GM13976 (cell line): ENCODE results near the gene LRRK2.

ENCODE experiments used
- DNase-seq: peaks from one replicate; pipeline ENCODE4 v3.0.0; 2012; ENCODE audit warnings: low spot score
- in situ Hi-C: fragments of 300-500 bp; cut with MboI; formaldehyde crosslinking; loops from one replicate; pipeline ENCODE4 v1.12.0; 2022; ENCODE audit warnings: low sequenced_read_pairs, mixed read lengths, inconsistent platforms; ENCODE audit not compliant: unreplicated experiment
- TF ChIP-seq, protein P1 (sequence below): IDR thresholded peaks from 2 replicates; pipeline ENCODE4 v1.5.1; 2012; ENCODE audit warnings: borderline replicate concordance, mild to moderate bottlenecking; ENCODE audit not compliant: insufficient read depth; ENCODE audit errors: extremely low read depth, missing control alignments, control extremely low read depth

Gene LRRK2

DNA sequence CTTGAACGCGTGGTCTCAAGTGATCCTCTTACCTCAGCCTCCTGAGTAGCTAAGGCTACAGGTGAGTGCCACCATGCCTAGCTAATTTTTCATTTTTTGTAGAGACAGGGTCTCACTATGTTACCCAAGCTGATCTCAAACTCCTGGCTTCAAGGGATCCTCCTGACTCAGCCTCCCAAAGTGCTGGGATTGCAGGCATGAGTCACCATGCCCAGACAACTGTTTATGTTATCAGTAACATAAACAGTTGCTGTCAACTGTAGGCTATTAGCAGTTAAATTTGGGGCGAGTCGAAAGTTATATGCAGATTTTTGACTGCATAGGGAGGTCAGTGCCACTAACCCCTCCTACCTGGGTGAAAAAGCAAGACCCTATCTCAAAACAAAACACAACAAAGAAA lies 26.2 kb upstream of the LRRK2 start:
- no peak for DNase-seq
- TF ChIP-seq, protein P1, sequence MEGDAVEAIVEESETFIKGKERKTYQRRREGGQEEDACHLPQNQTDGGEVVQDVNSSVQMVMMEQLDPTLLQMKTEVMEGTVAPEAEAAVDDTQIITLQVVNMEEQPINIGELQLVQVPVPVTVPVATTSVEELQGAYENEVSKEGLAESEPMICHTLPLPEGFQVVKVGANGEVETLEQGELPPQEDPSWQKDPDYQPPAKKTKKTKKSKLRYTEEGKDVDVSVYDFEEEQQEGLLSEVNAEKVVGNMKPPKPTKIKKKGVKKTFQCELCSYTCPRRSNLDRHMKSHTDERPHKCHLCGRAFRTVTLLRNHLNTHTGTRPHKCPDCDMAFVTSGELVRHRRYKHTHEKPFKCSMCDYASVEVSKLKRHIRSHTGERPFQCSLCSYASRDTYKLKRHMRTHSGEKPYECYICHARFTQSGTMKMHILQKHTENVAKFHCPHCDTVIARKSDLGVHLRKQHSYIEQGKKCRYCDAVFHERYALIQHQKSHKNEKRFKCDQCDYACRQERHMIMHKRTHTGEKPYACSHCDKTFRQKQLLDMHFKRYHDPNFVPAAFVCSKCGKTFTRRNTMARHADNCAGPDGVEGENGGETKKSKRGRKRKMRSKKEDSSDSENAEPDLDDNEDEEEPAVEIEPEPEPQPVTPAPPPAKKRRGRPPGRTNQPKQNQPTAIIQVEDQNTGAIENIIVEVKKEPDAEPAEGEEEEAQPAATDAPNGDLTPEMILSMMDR, result no peak
- in situ Hi-C loops, result no loop called here

DNA sequence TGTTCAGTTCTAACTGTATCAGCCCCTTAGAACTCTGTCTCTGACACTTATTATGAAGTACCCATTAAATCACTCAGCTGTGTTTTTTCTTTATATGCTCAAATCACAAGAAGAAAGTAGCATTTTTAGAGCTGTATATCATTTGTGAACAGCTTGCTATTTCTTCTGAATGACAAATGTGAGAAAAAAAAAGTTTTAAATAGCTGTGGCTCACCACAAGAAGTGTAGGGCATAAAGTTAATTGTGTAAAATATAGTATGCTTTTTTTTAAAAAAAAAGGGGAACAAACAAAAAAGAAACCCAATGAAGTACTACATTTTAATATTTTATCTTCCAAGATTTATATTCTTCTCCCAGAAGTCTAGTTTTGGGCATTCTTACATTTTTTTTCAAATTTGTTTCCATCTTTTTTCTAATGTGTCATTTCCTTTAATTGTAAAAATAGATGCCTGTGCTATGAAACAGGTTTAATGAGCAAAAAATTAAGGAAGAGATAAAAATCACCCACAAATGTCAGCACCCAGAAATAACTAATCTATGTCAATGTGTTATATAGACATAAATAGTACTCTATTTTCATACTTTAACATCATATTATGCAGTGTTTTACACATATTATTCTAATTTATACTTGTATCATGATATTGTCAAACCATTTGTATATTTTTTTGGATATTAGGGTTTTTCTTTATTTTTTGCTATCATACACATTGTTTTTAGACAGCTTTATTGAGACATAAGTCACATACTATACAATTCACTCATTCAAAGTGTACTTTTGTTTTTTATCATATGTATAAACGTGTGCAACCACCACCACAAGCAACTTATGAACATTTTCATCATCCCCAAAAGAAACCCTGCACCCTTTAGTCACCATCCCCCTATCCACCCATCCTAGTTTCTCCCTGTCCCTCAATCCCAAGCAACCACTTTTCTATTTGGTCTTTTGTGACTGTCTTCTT lies 22.4 kb upstream of the LRRK2 start:
- TF ChIP-seq, protein P1, result no peak
- in situ Hi-C loops, result no loop called here
- no peak for DNase-seq

DNA sequence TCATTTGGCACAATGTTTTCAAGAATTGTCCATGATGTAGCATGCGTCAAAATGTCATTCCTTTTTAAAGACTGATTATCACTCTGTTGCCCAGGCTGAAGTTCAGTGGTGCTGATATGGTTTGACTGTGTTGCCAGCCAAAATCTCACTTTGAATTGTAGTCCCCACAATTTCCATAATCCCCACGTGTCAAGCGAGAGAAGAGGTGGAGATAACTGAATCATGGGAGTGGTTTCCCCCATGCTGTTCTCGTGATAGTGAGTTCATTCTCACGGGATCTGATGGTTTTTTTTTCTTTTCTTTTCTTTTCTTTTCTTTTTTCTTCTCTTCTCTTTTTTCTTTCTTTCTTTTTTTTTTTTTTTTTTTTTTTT lies 21.8 kb upstream of the LRRK2 start:
- in situ Hi-C loops, result no loop called here
- no peak for DNase-seq
- TF ChIP-seq, protein P1, result no peak

DNA sequence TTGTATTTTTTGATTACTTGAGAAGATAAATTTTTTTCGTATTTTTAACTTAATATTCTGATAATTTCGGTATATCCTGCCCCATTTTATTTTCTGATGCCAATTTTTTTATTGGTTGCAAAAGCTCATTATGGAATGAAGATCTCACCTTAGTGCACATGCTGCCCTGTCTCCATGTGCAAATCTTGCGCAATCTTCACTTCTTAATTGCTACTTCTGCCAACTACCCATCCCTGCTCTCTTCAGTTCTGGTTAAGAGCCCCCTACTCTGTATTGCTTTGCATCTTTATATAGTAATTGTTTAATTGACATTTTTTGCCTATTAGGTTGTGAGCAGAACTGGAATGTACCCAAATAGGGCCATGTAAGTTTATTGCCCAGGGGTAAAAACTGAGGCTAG lies 20.5 kb upstream of the LRRK2 start:
- DNase-seq, result no peak
- in situ Hi-C loops, result no loop called here
- TF ChIP-seq, protein P1, result no peak

DNA sequence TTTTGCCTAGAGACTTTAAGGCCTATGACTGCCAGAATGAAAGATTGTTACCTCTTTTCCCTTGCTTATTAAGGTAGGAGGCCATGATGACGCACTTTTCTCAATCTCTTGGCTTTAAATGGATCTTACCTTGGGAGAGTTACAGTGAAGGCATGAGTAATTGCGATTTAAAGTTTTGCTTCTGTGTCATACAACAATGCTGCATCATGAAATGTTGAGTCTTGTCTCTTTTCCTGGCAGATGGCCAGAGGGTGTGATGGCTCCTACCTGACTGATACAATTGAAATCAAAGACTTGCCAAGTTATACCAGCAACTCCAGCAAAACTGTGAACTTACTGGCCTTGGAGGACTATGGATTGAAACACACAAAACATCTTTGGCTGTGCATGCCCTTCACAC lies 17.2 kb upstream of the LRRK2 start:
- no peak for DNase-seq
- in situ Hi-C loops, result no loop called here
- TF ChIP-seq, protein P1, result no peak

DNA sequence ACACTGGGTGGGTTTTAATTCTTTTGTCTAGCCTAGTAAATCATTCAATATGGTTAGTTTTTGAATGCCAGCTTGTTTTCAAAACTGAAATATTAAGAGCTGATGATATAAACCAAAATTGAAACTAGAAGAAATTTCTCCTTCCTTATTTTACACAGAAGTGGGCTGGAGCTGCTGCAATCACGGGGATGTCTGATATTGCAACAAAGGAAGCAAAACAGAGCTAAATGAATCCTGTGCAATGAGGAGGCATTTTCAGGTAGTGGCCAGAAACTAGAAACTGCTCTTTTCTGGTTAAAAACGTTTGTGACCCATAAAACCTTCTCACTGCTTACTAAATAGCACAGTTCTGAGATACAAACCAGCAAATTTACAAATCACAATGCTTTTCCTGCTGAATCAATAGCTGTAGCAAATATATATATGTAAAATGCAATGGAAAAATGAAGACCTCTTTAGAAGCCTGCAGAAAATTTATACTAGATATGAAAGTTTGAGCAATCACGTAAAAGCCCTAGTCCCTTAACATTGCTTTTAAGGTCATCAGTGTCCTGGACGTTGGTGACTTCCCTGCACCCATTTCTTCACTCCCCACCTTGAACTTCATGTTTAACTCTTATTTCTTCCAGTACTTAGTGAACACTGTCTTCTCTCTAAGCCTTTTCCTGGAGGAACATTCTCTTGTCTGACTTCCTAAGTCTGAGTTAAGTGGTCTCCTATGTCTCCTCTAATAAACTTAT lies 15.9 kb upstream of the LRRK2 start:
- TF ChIP-seq, protein P1, result no peak
- DNase-seq, result no peak
- in situ Hi-C loops, result no loop called here
